Measurements from ENCODE around the gene GAB4.
"Not testable (repeated sequence)": the region's sequence is repeated elsewhere in the genome, so short reads cannot be mapped to it uniquely, and the experiment has no call there.

Gene GAB4

DNA sequence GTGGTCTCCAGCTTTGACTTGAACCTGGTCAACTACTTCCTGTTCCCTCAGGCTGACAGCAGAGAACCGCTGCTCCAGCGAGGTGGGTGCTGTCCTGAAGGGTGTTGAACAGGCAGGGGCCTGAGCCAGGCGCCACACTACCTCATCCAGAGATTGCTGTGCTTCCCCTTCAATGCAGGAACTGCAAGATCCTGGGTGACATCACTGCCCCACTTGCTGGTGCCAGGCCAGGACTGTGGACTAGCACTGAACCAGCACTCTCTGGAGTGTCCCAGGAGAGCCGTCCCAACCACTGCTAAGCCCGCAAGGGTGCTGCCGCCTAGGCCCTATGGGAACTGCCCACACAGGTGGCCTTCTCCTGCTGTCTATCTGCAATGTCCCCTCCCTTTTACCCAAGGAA, 51.7 kb downstream of the GAB4 start:
- DNase-seq: no peak

DNA sequence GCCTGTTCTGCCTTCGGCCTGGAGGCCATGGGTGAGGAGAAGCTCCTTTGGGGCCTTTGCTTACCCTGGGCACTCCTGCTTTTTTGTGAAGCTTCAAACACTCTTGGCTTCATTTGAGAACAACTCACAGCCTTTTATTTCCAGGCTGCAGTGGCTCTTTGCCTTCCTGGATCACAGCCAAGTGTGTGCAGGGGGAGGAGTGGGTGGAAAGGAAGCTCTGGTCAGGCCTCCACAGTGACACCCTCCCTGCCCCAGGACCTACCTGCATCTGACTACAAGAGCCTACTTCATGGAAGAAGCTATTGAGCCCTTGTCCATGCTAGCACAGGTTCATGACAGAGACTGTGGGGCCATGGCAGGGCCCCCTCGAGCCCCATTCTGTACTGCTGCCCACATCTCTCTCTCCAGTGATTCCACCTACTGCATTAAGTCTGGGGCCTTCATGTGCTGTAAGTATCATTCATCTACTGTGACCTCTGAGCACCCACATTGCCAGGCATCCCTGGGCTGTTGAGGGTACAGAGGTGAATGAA, 52.3 kb downstream of the GAB4 start:
- DNase-seq: no peak

GRCh38 chr22:16955081-16955480, 52.9 kb downstream of the GAB4 start:
- DNase-seq: no peak

DNA sequence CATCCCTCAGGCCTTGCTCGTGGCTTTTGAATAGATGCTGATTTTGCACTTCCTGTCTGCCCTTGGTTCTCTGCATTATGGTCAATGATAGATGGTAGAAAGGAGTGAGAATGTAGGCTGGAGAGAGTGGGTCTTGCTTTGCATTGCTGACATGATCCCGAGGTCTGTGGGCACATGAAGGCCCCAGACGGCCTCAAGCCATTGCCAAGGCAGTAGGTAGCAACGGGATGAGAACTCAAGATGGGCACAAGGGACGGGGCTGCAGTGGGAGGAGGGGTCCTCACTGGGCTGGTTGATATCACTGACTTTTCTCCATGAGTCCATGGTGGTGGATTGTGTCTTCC, 54.0 kb downstream of the GAB4 start:
- DNase-seq: no peak

DNA sequence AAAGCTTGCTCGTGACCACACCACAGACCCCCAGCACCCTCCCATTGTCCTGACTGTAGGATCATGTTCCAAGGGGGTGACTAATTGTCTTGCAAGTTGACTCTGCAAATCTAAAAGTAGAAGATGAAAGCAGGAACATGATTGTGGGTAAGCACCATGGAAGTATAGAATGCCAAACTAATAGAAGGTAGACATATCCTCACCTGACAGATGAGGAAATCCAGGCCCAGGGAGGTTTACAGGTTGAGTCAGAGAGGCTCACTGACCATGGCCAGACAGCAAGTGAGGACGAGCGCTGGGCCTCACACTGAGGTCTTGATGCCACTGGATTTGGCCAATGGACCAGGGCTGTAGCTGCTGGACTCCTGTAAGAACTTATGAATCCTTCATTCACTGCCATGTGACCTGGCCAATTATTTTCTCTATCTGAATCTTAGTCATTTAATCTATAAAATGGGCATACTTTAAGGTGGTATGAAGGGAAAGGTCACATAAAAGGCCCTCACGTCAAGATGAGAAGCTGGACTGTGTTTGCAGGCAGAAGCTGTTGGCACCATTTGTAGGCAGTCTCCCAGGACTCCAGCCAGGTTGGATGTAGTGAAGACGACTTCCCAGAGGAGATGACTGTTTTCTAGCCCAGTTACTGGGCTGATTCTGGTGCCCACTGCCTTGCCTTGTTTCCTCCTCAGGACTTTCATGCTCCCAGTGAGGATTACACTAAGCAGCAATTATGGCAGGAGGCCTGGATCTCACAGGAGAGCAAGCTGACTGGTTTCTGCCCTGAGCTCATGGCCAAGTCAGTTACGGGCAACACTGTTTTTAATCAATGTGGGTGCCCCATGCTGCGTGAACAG, 54.6 kb downstream of the GAB4 start:
- no peak for DNase-seq

GRCh38 chr22:16949561-16949960, 58.5 kb downstream of the GAB4 start:
- no peak for DNase-seq

DNA sequence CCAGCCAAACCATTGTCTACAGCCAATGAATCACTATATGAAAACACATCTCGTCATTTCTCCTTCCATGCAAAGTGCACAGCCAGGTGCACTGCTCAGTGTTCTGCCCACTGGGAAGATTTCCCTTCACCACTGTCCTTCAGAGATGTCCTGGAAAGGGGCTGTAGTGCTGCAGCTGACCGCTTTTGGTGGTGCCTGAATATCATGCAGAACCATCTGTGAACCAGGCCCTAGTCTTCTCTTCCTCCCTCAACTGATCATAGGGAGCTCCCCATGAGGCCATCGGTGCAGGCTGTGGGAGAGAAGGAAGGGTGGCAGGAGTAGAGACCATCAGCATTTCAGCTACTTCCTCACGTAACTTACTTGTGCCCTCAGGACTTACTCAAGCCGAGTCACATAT, 70.2 kb downstream of the GAB4 start:
- no peak for DNase-seq

DNA sequence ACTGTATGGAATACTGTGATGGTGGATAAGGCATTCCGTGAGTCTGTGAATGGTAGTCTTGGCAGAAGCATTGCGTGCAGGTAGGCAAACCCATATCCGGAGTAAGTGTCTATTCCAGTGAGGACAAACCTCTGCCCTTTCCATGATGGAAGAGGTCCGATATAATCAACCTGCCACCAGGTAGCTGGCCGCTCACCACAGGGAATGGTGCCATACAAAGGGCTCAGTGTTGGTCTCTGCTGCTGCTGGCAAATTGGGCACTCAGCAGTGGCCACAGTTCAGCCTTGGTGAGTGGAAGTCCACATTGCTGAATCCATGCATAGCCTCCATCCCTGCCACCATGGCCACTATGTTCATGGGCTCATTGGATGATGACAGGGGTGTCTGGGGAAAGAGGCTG, 70.8 kb downstream of the GAB4 start:
- not testable (repeated sequence) for DNase-seq

- DNase-seq: no peak
Observed at GRCh38 chr22:16936625-16937024, 71.4 kb downstream of the GAB4 start.

GRCh38 chr22:16935209-16935608, 72.8 kb downstream of the GAB4 start:
- no peak for DNase-seq

DNA sequence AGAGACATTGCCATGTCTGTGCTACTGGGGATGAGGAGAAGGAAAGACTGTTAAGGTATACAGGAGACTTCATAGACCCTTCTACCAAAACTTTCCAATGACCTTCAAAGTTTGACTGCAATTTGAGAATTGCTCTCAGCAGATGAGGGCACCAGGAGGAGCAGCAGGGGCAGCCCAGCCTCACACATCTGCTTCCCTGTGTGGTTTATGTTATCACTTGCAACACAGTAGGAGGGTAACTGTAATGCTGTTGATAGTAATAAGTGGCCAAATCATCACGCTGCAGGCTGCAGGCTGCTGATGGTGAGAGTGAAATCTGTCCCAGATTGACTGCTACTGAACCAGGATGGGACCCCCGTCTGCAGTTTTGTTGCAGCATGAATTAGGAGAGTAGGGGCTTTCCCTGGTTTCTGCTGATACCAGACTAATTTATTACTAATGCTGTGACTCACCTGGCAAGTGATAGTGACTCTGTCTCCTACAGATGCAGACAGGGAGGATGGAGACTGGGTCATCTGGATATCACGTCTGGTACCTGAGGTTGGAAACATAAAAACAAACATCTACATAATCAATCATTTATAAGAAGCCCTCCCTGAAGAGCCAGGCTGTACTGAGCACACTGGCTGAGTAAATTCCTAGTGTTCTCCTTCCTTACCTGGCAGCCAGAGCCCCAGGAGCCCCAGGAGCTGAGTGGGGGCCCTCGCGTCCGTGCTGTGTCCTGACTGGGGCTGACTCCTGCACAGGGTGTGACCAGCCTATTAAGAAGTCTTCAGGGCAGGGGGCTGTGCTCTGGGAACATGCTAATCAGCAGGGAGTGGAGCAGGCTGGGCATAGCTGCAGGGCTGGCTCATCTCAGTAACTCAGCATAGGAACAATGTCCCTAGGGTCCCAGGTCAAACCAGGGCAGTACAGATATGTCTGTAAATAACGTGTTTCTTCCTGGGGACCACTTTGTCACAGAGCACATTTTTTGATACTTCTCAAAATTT, 74.4 kb downstream of the GAB4 start:
- DNase-seq: no peak

GRCh38 chr22:16932577-16932976, 75.4 kb downstream of the GAB4 start:
- DNase-seq: no peak

DNA sequence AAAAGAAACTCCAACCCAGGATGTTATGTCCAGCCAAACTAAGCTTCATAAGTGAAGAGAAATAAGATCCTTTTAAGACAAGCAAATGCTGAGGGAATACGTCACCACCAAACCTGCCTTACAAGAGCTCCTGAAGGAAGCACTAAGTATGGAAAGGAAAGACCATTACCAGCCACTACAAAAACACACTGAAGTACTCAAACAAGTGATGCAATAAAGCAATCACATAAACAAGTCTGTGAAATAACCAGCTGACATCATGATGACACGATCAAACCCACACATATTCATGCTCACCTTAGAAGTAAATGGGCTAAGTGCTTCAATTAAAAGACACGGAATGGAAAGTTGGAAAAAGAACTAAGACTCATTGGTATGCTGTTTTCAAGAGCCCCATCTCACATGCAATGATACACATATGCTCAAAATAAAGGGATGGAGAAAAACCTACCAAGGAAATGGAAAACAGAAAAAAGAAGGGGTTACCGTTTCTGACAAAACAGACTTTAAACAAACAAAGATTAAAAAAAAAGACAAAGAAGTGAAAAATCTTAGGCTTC, 82.5 kb downstream of the GAB4 start:
- no peak for DNase-seq

- DNase-seq: no peak
Observed at GRCh38 chr22:16922706-16923105, 85.3 kb downstream of the GAB4 start.

GRCh38 chr22:16922076-16922475, 85.9 kb downstream of the GAB4 start:
- DNase-seq: no peak

DNA sequence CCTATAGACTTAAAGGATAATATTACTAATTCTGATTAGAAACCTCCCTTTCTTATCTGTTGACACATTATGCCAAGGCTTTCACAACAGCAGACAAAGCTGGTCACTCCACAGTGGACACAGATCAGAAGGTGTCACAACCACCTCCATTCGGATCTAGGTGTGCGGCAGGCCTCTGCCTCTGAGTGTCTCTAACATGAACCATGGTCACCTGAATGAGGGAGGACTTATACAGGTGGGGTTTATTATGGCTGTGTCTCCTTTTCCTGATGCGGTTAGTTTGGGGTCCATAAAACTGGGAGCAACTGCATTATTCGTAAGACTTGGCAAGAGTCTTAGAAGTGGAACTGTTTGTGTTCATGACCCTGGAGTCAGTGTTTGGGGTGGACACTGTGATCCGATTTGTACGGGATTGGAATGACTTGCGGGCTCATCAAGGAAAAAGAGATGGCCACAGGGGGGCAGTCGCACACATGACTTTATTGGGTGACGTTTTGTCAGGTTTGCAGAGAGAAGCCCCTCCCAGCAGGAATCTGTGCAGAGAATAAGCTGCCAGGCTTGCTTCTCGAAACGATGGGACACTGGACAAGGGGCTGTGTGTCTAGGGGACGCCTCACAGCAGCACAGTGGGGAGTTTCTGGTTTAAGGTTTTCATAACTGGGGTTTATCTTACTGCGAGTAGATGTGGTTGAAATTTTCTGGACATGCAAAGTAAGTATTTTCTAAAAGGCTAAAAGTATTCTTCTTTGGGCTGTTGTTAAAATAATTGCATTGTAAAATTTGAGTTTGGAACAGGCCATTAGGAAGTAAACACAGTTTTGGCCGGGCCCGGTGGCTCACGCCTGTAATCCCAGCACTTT, 90.6 kb downstream of the GAB4 start:
- DNase-seq: no peak

DNA sequence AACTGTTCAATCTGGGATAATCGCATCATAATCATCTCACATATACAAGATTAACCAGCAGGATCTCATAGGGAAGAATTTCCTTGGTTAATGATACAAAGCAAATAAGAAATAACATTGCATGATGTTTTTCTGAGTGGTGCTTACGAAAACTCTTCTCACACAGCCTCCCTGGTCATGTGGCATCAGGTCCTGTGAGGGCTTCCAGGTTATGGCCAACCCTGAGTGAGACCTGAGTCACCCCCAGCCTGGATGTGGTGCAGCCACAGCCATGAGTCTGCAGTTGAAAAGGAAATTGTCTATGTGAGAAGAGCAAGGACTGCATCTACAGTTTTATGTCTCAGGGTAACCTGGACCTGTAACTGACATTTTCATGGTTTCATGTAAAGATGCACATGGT, 92.3 kb downstream of the GAB4 start:
- DNase-seq: no peak

GRCh38 chr22:16914911-16915310, 93.1 kb downstream of the GAB4 start:
- DNase-seq: not testable (repeated sequence)

DNA sequence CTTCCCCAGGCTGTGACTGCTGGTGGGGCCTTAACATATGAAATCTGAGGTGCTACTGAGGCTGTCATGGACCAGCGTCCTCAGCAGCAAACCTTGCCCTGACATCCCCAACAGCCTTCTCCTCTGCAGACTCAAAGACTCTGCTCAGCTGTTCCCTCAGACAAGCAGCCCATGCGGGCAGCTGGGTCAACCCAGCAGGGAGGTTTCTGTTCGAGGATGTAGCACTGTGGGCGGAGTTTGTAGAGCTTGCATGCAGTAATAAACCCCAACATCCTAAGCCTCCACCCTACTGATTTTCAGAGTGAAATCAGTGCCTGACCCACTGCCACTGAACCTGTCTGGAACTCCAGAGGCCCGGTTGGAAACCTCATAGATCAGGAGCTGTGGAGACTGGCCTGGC, 94.0 kb downstream of the GAB4 start:
- DNase-seq: no peak

GRCh38 chr22:16912281-16912680, 95.7 kb downstream of the GAB4 start:
- DNase-seq: no peak

Measured in HCEC 1CT (cell line).